ENCODE results near the gene RIC1. TPM values are rescaled to one million over a fixed set of nuclear protein-coding genes. Genes with fewer than 3 reads are reported as not detected.
A peak's percentile ranks its signal among the peaks of the same experiment; 100 is the strongest.

RIC1 gene
- total and polyA plus RNA-seq, 2 of the 13 experiments (the other 11 are each of a cell fraction or from before 2014, with no cell fraction given), result 18.2 to 19.0 TPM

DNA sequence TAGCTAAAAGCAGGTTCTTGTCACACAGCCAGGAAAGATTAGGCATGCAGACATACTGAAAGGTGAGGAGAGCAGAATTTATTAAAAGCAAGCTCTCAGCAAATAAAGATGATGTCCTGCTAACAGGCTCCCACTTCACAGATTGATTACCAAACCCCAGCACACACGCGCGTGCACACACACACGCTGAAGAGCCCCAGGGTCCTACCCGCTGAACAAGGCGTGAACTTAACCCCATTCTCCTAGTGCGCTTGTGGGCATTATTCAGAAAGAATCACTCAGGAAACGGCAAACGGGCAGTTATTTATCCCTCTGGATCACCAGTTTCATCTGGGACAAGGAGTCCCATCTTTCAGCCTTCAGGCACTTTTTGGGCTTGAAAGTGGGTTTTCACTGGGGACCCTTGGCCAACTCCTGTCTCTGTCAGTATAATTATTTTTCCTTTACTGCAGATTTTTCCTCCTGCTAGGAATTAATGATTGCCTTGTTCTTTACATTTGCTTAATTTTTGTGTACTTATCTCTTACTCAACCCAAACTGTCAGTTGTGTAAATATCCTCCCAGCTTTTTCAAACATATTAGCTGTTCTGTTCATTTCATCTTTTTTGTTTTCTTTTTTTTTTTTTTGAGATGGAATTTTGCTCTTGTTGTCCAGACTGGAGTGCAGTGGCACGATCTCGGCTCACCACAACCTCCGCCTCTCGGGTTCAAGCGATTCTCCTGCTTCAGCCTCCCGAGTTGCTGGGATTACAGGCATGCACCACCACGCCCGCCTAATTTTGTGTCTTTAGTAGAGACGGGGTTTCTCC lies 92.6 kb downstream of the RIC1 start (continued):
- TF ChIP-seq SOX13 (IDR thresholded peaks at IDR 0.05) (0 out of 2 replicates have a peak, but pooled peaks have one; percentile 25), SOX13 (CRISPR knock-in tag; conservative IDR thresholded peaks at IDR 0.05 in 1 of 2, IDR thresholded peaks at IDR 0.05 in 1 of 2) (peak in 1 of 2 experiments; percentile 90; a peak in 2 of 4 replicates), ZBTB3 (CRISPR knock-in tag; IDR thresholded peaks at IDR 0.05; ENCODE audit: borderline replicate concordance, low read depth) (no peak; the same call in 1 of the 2 replicates), ZNF850 (CRISPR knock-in tag; conservative IDR thresholded peaks at IDR 0.05) (no peak), ZNF703 (CRISPR knock-in tag; IDR thresholded peaks at IDR 0.05; ENCODE audit: borderline replicate concordance) (no peak), NR2F2 (IDR thresholded peaks at IDR 0.05; ENCODE audit: borderline replicate concordance, low read depth) (peak; percentile 60; the same call in 1 of the 2 replicates), GTF2F1 (IDR thresholded peaks at IDR 0.05; ENCODE audit: low read length) (no peak), ZNF660 (CRISPR knock-in tag; IDR thresholded peaks at IDR 0.05; ENCODE audit: borderline replicate concordance, low read depth) (no peak), NBN (conservative IDR thresholded peaks at IDR 0.05) (no peak), ZNF33B (CRISPR knock-in tag; IDR thresholded peaks at IDR 0.05) (no peak), ZBTB46 (CRISPR knock-in tag; IDR thresholded peaks at IDR 0.05; ENCODE audit: borderline replicate concordance) (no peak), NR3C1 (CRISPR knock-in tag; IDR thresholded peaks at IDR 0.05) (no peak), ZNF275 (CRISPR knock-in tag; IDR thresholded peaks at IDR 0.05; ENCODE audit: borderline replicate concordance) (no peak), MTA1 (CRISPR knock-in tag; IDR thresholded peaks at IDR 0.05; ENCODE audit: borderline replicate concordance) (no peak), SNAPC5 (CRISPR knock-in tag; IDR thresholded peaks at IDR 0.05; ENCODE audit: borderline replicate concordance) (no peak), SPEN (CRISPR knock-in tag; IDR thresholded peaks at IDR 0.05; ENCODE audit: low read depth) (0 out of 2 replicates have a peak, but pooled peaks have one; percentile 35), NFE2L2 (IDR thresholded peaks at IDR 0.05; ENCODE audit: low read length) (no peak), TEAD2 (CRISPR knock-in tag; IDR thresholded peaks at IDR 0.05) (no peak)
- TF ChIP-seq, protein P1, sequence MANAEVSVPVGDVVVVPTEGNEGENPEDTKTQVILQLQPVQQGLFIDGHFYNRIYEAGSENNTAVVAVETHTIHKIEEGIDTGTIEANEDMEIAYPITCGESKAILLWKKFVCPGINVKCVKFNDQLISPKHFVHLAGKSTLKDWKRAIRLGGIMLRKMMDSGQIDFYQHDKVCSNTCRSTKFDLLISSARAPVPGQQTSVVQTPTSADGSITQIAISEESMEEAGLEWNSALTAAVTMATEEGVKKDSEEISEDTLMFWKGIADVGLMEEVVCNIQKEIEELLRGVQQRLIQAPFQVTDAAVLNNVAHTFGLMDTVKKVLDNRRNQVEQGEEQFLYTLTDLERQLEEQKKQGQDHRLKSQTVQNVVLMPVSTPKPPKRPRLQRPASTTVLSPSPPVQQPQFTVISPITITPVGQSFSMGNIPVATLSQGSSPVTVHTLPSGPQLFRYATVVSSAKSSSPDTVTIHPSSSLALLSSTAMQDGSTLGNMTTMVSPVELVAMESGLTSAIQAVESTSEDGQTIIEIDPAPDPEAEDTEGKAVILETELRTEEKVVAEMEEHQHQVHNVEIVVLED (CRISPR knock-in tag; IDR thresholded peaks at IDR 0.05; ENCODE audit: borderline replicate concordance), result no peak
- TF ChIP-seq, protein P2, sequence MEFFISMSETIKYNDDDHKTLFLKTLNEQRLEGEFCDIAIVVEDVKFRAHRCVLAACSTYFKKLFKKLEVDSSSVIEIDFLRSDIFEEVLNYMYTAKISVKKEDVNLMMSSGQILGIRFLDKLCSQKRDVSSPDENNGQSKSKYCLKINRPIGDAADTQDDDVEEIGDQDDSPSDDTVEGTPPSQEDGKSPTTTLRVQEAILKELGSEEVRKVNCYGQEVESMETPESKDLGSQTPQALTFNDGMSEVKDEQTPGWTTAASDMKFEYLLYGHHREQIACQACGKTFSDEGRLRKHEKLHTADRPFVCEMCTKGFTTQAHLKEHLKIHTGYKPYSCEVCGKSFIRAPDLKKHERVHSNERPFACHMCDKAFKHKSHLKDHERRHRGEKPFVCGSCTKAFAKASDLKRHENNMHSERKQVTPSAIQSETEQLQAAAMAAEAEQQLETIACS (CRISPR knock-in tag; IDR thresholded peaks at IDR 0.05), result no peak
- TF ChIP-seq, protein P3, sequence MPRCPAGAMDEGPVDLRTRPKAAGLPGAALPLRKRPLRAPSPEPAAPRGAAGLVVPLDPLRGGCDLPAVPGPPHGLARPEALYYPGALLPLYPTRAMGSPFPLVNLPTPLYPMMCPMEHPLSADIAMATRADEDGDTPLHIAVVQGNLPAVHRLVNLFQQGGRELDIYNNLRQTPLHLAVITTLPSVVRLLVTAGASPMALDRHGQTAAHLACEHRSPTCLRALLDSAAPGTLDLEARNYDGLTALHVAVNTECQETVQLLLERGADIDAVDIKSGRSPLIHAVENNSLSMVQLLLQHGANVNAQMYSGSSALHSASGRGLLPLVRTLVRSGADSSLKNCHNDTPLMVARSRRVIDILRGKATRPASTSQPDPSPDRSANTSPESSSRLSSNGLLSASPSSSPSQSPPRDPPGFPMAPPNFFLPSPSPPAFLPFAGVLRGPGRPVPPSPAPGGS (CRISPR knock-in tag; IDR thresholded peaks at IDR 0.05), result no peak
